Activated T-helper 1 cell treated with anti-CD3 and anti-CD28 coated beads, Interleukin-2, amount 50 U/mL, for 16 hours (primary cell): ENCODE data around the gene FSIP1.

Experiments
- DNase-seq, 2 donors: peaks; one replicate each; pipeline ENCODE4 v3.0.0-alpha.2; 2020; ENCODE audit warnings: low read depth in 1 of 2, low spot score in 1 of 2

Gene FSIP1

GRCh38 chr15:39596358-39597051, 186.1 kb downstream of the FSIP1 start:
- DNase-seq = no peak

GRCh38 chr15:39595338-39596221, 187.1 kb downstream of the FSIP1 start:
- DNase-seq = no peak

GRCh38 chr15:39594446-39595337, 187.9 kb downstream of the FSIP1 start:
- DNase-seq = no peak

DNA sequence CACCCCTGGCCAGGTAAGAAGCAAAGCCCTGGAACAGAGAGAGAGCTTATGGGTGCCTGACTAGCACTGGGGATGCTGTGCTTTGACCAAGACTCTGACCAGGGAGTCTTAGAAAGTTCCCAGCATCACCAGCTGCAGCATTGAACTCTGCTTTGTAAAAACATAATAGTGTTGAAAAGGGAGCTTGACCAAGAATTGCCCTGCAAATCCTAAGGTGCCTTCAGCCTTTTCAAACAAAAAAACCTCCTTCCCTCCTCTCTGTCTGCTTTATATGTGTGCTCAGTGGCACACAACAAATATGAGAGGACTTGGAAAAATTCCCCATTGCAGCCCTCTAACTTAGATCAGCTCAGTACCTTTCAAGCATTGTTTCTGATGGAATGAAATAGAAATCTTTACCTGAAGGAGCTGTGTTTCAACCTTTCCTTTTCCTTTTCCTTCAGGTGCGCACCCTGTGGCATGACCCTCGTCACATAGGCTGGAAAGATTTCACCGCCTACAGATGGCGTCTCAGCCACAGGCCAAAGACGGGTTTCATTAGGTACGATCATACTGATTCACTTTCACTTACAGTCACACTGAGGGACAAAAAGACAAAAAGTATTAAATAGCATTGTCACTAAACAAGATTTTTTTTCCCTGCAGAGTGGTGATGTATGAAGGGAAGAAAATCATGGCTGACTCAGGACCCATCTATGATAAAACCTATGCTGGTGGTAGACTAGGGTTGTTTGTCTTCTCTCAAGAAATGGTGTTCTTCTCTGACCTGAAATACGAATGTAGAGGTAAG, 188.8 kb downstream of the FSIP1 start:
- no peak for DNase-seq

DNA sequence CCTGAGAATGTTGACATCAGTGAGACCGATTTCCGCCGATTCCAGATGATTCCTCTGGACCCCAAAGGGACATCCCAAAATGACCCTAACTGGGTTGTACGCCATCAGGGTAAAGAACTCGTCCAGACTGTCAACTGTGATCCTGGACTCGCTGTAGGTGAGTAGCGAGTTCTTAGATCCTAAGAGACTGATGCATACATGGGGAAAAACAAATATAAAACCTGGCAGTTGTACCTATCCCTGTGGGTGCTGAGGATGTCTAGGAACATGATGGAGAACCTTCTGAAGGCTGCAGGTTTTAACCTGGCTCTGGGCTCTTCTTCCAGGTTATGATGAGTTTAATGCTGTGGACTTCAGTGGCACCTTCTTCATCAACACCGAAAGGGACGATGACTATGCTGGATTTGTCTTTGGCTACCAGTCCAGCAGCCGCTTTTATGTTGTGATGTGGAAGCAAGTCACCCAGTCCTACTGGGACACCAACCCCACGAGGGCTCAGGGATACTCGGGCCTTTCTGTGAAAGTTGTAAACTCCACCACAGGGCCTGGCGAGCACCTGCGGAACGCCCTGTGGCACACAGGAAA, 189.5 kb downstream of the FSIP1 start:
- no peak for DNase-seq

- DNase-seq = no peak
Observed at GRCh38 chr15:39592500-39592899, 190.1 kb downstream of the FSIP1 start.

- no peak for DNase-seq
Observed at GRCh38 chr15:39591896-39592315, 190.7 kb downstream of the FSIP1 start.

DNA sequence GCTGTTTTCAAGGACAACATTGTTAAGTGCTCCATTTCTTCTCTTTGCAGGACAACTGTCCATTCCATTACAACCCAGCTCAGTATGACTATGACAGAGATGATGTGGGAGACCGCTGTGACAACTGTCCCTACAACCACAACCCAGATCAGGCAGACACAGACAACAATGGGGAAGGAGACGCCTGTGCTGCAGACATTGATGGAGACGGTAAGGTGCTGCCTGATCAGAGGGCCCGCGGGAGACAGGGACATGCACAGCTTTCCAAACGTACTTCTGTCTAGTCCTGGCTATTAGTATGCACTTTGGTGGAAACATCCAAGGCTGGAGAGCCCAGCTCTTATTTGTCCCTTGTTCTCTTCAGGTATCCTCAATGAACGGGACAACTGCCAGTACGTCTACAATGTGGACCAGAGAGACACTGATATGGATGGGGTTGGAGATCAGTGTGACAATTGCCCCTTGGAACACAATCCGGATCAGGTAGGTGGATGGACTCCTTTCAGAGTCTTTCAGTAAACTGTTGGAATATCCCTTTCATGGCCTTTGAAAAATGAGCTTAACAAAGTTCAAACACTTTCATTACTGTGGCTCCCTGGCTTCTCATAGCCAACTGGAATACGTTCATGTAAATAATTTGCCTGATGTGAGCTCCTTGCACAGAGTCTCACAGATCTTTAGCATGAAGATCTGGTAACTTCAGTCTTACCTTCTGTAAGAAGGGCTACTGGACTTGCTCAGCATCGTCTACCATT, 191.3 kb downstream of the FSIP1 start:
- DNase-seq = no peak

- DNase-seq = no peak
Observed at GRCh38 chr15:39589815-39590644, 192.6 kb downstream of the FSIP1 start.

GRCh38 chr15:39589193-39589814, 193.3 kb downstream of the FSIP1 start:
- DNase-seq = no peak

DNA sequence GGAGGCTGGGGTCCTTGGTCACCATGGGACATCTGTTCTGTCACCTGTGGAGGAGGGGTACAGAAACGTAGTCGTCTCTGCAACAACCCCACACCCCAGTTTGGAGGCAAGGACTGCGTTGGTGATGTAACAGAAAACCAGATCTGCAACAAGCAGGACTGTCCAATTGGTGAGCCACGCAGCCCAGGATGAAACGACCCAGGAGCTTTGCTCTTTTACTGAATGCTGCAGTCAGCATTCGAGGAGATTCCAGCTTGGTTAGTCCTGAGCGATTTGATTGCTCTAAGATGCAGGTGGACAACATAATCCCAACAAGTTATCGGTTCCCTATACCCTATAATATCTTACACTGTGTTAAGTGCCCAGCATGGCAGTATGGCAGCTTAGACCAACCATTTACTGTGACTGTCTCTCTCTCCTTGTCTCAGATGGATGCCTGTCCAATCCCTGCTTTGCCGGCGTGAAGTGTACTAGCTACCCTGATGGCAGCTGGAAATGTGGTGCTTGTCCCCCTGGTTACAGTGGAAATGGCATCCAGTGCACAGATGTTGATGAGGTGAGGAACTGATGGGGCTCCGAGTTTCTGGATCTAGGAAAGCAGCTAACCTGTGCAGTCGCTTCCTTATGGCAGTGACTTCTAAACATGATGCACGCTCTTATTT, 194.0 kb downstream of the FSIP1 start:
- no peak for DNase-seq

DNA sequence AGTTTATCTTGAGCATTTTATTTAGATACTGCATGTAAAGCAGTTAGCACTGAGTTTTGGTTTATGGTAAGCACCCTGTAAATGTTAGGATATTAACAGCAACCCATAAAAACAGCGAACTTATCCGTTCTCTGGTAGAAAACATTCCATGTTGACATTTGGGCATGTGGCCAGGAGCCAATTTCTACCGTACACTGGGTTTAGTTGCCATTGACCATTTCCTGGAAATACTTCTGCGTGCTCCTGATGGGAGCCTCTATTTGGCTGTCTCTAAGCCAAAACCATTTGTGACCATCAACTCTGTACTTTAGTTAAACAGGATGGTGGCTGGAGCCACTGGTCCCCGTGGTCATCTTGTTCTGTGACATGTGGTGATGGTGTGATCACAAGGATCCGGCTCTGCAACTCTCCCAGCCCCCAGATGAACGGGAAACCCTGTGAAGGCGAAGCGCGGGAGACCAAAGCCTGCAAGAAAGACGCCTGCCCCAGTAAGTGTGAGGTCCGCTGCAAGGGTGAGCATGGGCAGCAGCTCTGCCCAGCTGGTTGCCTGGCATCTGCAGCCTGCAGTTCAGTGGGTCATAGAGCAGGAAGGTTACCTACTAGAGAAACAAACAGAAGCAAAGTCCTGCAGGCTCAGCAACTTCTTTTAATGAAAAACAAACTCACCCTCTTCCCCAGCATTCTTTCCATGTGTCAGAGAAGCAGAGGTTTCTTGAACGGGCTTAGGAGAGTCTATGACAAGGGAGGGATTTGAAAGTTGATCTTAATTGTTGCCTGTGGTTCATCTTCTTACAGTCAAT, 194.7 kb downstream of the FSIP1 start:
- no peak for DNase-seq

DNA sequence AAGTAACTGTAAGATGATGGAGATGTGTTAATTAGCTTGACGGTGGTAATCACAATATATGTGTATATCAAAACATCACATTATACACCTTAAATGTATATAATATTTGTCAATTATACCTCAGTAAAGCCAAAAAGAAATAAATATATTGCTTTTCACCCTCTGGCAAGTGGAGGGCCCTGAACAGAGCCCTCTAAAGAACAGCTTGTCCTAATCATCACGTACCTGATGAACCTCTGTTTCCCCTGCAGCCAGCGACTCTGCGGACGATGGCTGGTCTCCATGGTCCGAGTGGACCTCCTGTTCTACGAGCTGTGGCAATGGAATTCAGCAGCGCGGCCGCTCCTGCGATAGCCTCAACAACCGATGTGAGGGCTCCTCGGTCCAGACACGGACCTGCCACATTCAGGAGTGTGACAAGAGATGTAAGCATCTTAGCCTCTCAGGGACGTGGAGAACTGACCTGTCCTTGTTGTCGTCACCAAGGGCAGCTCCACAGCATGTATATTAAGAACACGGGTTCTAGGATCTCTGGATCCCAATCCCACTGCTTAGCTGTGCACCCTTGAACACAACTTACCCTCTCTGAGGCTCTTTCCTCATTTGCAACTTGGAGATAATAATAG, 195.4 kb downstream of the FSIP1 start:
- DNase-seq = no peak

DNA sequence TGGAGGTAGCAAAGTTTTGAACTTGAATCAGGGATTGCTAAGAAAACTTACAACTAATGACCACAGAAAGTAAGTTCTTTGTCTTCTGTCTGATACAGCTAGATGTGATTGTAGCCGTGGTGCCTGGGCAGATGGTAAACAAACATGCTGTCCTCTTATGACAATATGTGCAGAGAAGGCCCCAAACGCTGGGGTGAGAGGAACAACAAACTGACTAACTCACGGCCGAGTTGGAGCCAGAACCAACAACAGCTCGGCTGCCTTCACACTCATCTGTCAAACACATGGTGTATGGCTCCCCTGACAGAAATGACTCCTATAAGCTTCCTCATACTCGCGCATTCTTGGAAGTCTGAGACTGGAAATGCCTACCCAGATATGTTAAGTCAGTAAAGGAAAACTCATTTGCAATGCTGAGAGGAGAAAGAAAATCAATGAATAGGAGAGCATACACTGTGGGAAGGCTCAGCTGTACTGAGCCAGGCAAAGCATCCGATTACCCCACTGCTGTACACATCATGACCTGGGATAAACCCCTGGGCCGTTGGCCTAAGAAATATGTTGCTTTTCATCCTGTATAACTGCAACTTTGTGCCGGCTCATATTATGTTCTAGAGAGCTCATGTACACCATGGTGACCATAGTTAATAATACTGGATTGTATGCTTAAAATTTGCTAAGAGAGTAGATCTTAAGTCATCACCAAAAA, 196.1 kb downstream of the FSIP1 start:
- no peak for DNase-seq

- no peak for DNase-seq
Observed at GRCh38 chr15:39585871-39586301, 196.8 kb downstream of the FSIP1 start.

GRCh38 chr15:39585389-39585841, 197.2 kb downstream of the FSIP1 start:
- DNase-seq = no peak
